DMS114 treated with DMSO at 0.1 percent for 48 hours (cell line): ENCODE measurements around the gene CFHR1.

Experiments
- DNase-seq: peaks from one replicate; lab custom pipeline; 2025; ENCODE audit not compliant: unreplicated experiment; lab: John Stamatoyannopoulos, UW

CFHR1 gene

GRCh38 chr1:196875935-196876334 is 56.4 kb downstream of the CFHR1 start:
- no peak for DNase-seq

- peak; percentile 10 for DNase-seq
Observed at GRCh38 chr1:196877964-196878363, 58.4 kb downstream of the CFHR1 start.
